A549 treated with Mapracorat at 1 μM for 4 hours (cell line): ENCODE results near the gene CRYAB. TPM values are rescaled to one million over a fixed set of nuclear protein-coding genes. Genes with fewer than 3 reads are reported as not detected.

Experiments used
- total RNA-seq: library from RNA; stranded (reverse); fragments of 200-300 nt; extraction: Qiagen RNA extraction; gene quantifications from 5 replicates; pipeline ENCODE4 v1.2.3, GENCODE V29; 2022

CRYAB gene
- total RNA-seq: 8.3 to 23.1 TPM (median 12.1 TPM) in 5 replicates

GRCh38 chr11:111911563-111912401, at the start of gene CRYAB:
CRYAB (minus strand) TSS chr11:111911770; CDS start chr11:111911724, 46 bp downstream.

GRCh38 chr11:111918390-111919256, 7.1 kb upstream of the CRYAB start, which contains the start of gene C11orf52:
C11orf52 (plus strand) TSS chr11:111918913; CDS start chr11:111918973, 60 bp downstream.

GRCh38 chr11:111912535-111912934, 965 bp upstream of the CRYAB start, which contains the start of gene HSPB2:
HSPB2 (plus strand) TSS chr11:111912734; CDS start chr11:111912830, 96 bp downstream.

GRCh38 chr11:111878849-111879636, 32.5 kb downstream of the CRYAB start, which contains the start of the genes CFAP68 and FDXACB1:
CFAP68 (plus strand) TSS chr11:111879541; CDS start chr11:111879561, 20 bp downstream.
FDXACB1 (minus strand) TSS chr11:111879165; CDS start chr11:111879132, 33 bp downstream.

GRCh38 chr11:111870886-111871692, 40.5 kb downstream of the CRYAB start, which contains the start of gene ALG9:
ALG9 (minus strand) TSS chr11:111871581; CDS start chr11:111871482, 99 bp downstream.

Other genes with a start within 250 kb of the CRYAB start
- 15.5 to 19.8 TPM (median 18.7 TPM) in 5 replicates for gene PPP2R1B, start 145.4 kb downstream of the CRYAB start, total RNA-seq
- 16.5 to 21.2 TPM (median 18.6 TPM) in 5 replicates for gene ALG9, start 40.2 kb downstream of the CRYAB start, total RNA-seq
- 1.5 to 1.6 TPM (median 1.5 TPM) in 5 replicates for gene FDXACB1, start 32.6 kb downstream of the CRYAB start, total RNA-seq
- 30.0 to 36.1 TPM (median 32.4 TPM) in 5 replicates for gene CFAP68, start 32.2 kb downstream of the CRYAB start, total RNA-seq
- gene HSPB2, start 964 bp upstream of the CRYAB start, total RNA-seq: 0.13 TPM in 1 of 5 replicates, not detected in the others
- gene C11orf52, start 7.1 kb upstream of the CRYAB start, total RNA-seq: 0.18 to 0.28 TPM (median 0.21 TPM) in 3 of 5 replicates, not detected in the others
- gene DIXDC1, start 25.6 kb upstream of the CRYAB start, total RNA-seq: 5.8 to 9.6 TPM (median 8.7 TPM) in 5 replicates
- gene DLAT, start 113.6 kb upstream of the CRYAB start, total RNA-seq: 25.3 to 29.9 TPM (median 28.9 TPM) in 5 replicates
- gene PIH1D2, start 162.2 kb upstream of the CRYAB start, total RNA-seq: 0.57 to 1.2 TPM (median 0.86 TPM) in 5 replicates
- gene NKAPD1, start 162.5 kb upstream of the CRYAB start, total RNA-seq: 10.7 to 16.1 TPM (median 13.8 TPM) in 5 replicates
- gene TIMM8B, start 175.0 kb upstream of the CRYAB start, total RNA-seq: 69.5 to 77.7 TPM (median 70.9 TPM) in 5 replicates
- 65.5 to 77.6 TPM (median 68.5 TPM) in 5 replicates for gene SDHD, start 175.1 kb upstream of the CRYAB start, total RNA-seq